GM21515 (cell line): Measurements from ENCODE around the gene STYXL1.

Experiments used
- ATAC-seq: cut with Tn5 transposase; IDR thresholded peaks from one replicate; pipeline ENCODE4 v1.9.1; 2021; ENCODE audit not compliant: unreplicated experiment

Gene STYXL1

GRCh38 chr7:75981453-75982305 lies 66.1 kb downstream of the STYXL1 start:
- no peak for ATAC-seq

DNA sequence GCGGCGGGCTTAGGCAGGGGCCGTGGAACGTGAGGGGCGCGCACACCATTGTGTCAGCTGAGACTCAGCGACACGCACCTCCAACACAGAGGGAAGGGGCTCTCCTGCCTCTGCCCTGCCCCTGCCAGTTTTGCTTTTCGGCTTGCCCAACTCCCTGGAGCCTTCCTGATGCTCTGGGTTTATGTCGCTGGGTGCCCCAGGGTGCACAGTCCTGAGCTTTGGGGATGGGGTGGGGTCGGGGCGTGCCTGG lies 66.7 kb downstream of the STYXL1 start:
- ATAC-seq, result no peak

DNA sequence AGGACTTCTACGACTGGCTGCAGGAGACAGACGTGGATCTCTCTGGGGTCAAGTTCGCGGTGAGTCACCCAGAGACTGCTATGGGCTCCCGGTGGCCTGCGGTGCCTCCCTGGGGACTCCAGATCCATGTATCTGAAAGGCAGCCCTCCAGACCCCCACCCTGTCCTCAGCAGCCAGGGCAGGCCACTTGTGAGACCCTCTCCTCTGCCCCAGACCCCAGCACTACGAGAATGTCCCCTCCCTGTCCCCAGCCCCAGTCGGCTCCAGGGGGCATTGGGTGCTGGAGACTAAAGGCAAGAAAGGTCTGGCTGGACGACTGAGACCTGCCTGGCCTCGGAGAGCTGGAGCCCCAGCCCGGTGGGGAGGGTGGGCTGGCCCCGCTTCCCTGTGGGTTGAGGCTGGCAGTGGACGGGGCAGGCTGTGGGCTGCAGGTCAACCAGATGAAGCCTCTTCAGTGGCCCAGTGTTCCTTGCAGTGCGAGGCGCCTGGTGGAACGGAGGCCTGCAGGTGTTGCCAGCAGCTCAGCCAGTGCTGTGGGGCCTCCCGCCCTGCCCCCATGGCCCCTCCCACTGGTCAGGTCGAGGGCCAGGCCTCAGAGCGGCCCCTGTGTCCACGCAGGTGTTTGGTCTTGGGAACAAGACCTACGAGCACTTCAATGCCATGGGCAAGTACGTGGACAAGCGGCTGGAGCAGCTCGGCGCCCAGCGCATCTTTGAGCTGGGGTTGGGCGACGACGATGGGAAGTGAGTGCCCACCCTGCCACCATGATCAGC lies 67.2 kb downstream of the STYXL1 start:
- no peak for ATAC-seq

DNA sequence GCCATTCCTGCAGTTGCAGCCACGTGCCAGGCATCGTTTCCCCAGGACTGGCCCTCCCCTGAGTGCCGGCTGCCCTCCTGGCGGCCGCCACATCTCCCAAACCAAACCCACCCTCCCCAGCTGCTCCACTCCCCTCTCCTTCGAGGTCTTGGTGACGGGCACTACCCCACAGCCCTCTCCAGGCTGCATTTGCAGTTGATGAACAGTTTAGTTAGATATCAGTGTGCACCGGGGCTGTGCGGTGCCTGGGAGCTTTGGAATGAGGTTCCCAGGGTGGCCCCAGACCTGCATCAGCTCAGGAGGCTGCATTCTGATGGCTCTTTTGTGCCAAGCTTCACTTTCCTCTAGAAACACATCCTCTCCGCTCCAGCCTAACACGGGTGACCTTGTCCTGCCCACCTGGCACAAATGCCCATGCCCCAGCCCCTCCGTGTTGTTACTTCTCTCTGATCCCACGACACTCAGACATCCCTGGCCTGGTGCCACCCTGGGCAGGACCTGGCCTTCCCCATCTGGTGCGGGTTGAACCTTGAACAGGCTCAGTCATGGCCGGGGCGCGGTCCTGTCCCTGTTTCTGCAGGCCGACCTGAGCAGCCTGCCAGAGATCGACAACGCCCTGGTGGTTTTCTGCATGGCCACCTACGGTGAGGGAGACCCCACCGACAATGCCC lies 67.9 kb downstream of the STYXL1 start:
- ATAC-seq, result no peak

- no peak for ATAC-seq
Observed at GRCh38 chr7:75977743-75978142, 70.1 kb downstream of the STYXL1 start.

DNA sequence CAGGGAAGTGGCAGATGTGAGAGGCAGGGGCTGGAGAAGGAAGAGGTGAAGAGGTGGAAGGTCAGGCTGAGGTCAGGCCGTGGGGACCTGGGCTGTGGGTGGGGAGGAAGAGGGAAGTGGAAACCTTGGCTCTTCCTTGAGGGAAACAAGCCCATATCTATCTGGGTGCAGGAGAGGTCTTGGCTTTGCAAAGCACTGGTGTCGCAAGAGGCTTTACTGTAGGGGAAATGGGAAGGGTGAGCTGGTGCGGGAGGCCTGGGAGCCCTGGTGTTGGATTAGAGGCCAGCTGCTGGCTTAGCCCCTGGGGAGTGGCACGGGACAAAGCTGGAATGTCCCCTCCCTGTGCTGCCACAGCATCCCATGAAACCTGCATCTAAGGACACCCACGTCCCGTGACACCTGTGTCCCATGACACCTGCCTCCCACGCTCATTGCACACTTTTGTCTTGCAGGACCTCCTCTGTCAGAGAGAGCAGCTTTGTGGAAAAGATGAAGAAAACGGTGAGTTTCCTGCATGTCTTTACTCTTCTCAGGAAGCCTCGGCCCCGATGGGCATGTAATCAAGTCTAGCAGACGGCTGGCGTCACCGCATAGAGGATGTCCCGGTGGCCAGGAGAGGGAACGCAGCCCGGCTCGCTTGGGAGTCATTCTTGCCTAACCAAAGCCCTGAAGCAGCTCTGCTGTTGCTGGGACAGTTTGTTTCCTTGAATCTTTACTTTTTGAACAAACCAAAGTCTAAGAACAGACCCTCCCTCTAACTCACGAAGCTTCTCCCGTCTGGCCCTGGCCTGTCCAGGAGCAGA lies 75.6 kb downstream of the STYXL1 start:
- no peak for ATAC-seq

DNA sequence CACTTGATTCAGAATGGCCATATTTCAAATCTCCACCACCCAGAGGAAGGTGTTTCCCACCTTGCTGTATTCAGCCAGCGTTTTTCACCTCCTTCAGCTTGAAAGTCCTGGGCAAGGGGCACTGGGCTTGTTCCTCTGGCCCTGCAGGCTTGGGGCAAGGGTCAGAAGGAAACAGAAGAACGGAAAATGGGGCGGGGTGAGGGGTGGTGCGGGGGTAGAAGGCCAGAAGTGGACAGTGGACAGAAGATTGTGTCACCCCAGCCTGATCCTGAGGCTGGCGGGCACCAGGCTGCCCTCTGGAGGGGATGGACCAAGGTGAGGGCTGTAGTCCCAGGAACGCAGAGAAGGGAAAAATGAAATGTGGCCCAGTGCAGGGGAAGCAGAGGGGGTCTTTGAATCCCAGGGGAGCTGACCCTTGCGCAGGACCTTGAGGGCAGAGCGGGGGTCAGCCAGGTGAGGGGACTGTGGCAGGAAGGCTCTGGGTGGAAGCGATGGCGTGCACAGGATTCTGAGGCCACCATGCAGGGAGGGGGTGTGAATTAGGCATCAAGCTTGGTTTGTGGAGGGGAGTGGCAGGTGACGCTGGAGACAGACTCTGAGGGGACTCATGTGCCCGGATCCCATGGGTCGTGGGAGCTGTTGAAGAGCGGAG lies 76.4 kb downstream of the STYXL1 start:
- no peak for ATAC-seq

GRCh38 chr7:75969704-75970498 lies 77.9 kb downstream of the STYXL1 start:
- no peak for ATAC-seq

DNA sequence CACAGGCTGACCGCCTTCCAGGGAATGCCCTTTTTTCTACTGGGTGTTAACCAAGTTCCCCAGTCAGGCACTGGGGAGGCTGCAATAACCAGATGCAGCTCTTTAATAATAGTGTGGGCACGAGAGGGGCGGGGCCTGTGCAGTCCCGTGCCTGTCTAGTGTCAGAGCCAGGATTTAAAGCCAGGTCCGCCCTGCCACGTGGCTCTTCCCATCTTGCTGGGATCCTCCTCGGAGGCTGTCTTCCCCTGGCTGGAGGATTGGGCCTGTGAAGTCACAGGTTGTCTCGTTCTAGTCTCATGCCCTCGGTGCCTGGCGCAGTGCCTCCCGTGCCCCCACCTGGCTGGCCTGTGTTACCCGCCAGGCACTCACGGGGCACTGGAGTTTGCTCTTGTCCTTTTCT lies 78.6 kb downstream of the STYXL1 start:
- no peak for ATAC-seq

DNA sequence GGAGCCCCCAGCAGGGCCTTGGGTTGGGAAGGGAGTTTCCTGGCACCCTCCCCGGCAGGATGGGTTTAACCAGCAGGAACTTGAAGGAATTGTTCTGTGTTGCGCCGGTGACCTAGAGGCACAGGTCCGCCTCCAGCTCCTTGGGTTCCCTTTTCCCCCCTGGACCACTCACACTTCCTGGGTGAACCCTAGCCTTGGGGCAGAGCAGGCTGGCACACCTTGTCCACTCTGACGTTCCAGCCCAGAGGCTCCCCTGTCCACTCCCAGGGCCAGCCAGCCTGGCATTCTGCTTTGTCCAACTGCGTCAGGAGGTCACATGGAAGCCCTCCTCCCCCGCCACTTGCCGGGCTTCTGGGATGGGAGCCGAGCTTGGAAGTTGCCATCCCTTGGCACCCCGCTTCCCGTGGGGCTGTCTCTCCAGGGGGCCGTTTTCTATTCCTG lies 79.2 kb downstream of the STYXL1 start:
- ATAC-seq, result no peak

GRCh38 chr7:75968012-75968411 lies 79.8 kb downstream of the STYXL1 start:
- ATAC-seq, result no peak

DNA sequence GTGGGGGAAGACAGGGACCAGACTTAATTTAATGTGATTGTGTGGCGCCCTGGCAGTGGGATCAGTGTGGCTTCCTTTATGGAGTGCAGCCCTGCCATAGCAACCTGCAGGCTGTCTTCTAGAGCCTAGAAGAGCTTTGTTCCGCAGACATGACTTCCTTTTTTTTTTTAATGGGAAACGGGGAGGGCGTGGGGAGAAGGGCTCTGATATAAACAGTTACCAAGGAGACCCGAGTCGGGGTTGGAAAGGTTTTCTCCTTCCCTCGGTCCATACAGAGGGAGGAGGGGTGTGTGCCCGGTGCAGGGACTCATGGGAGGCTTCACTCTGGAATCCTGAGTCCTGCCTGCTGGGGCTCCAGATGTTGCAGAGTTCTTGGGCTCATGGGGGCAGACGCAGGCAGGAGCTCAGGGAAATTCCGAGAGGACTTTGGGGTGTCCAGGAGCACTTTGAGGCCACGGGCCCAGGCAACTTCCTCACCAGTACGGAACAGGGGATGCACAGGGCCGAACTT lies 80.3 kb downstream of the STYXL1 start:
- ATAC-seq, result no peak

DNA sequence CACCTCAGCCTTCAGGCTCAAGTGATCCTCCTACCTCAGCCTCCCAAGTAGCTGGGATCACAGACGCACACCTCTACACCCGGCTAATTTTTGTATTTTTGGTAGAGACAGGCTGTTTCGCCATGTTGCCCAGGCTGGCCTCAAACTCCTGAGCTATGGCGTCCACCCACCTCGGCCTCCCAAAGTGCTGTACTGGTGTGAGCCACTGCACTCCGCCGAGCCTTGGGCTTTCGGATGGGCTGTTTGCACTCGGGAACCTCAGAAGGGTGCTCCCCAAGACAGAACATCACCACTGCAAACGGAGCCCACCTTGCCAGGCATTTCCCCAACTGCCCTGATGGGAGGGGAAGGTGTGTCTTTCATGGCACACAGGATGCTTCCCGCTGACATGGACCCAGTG lies 80.7 kb downstream of the STYXL1 start:
- no peak for ATAC-seq

DNA sequence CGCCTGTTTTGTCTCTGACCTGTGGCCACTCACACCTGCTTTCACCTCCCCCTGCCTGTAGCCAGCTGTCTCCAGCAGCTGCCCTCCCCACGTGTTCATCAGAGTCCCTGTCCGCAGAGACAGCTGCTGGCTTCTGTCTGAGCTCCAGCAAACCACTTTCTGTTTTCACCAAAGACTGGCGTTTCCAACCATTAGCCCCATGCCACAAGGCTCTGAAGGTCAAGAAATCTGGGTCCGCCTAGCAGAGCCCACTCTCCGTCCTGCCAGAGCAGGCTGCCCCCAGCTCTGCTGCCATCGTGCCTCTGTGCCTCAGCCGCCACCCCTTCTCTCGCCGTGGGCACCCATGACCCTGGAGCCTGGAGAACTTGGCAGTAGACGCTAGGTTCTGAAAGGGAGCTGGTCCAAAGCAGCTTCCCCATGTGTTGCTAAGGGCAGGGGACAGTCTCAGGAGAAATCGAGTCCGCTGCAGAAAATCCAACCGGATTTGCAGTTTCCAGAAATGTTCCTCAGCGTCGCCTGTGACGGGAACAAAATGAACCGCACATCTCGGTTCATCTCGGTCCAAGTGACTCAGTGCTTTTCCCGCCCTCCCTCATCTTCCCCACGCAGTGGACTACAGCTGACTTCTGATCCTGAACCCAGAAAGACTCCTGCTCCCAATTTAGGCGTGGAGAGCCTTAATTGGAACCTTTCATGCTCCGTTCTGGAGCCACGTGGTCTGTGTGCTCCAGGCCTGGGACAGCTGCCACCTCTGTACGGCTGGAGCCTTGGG lies 81.4 kb downstream of the STYXL1 start:
- no peak for ATAC-seq

DNA sequence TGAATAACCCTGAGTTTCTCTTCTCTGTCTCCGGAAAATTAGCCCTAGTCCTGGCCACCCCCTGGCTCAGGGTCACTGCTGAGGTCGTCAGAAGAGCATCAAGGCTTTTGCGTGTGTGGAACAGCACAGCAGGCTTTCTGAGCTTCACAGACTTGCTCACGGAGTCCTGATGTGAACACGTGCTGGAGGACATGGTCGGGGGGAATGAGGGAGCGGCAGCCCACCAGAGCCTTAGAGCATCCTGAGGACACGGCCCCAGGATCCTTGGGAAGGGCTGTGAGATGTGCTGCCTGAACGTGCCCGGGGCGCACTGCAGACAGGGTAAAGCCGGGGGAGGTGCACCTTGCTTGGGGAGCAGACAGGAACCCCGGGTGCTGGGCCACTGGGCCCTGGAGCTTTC lies 82.2 kb downstream of the STYXL1 start:
- no peak for ATAC-seq

GRCh38 chr7:75963381-75963995 lies 84.3 kb downstream of the STYXL1 start:
- ATAC-seq, result no peak

- ATAC-seq, result no peak
Observed at GRCh38 chr7:75962607-75963380, 85.0 kb downstream of the STYXL1 start.

DNA sequence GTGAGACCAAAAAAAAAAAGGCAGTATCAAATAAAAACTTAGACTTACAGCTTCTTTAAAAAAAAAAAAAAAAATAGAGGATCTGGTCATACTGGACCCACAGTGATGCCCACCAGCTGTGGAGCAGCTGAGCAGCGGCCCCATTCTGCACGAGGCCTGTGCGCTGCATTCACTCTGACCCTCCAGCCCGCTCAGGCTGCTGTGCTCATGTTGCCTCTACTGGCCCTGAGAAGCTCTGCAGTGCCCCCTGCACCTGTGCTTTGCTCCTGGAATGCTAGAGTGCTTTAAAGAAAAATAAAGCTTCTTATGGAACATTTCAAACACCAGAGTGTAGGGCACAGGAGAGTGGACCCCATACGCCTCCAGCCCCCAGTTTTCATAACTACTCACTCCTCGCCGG lies 86.6 kb downstream of the STYXL1 start:
- ATAC-seq, result no peak
